Measurements from ENCODE around the gene TRMU. TPM values are rescaled to one million over a fixed set of nuclear protein-coding genes. Genes with fewer than 3 reads are reported as not detected.

Gene TRMU
- polyA plus RNA-seq, 1 experiment = 23.7 TPM

- H3K27ac ChIP-seq (ENCODE audit: low read depth, low read length) = no peak overlapping the region
- H3K27me3 ChIP-seq (ENCODE audit: control insufficient read depth, insufficient read depth, low read length) = no peaks in the 10 kb centered on the region
- POLR2A ChIA-PET = no interaction called here
- H3K9me3 ChIP-seq (ENCODE audit: control insufficient read depth, insufficient read depth, low read length) = no peaks in the 10 kb centered on the region
- no peak for DNase-seq (ENCODE audit: low read depth, low spot score)
- TF ChIP-seq, protein P1, sequence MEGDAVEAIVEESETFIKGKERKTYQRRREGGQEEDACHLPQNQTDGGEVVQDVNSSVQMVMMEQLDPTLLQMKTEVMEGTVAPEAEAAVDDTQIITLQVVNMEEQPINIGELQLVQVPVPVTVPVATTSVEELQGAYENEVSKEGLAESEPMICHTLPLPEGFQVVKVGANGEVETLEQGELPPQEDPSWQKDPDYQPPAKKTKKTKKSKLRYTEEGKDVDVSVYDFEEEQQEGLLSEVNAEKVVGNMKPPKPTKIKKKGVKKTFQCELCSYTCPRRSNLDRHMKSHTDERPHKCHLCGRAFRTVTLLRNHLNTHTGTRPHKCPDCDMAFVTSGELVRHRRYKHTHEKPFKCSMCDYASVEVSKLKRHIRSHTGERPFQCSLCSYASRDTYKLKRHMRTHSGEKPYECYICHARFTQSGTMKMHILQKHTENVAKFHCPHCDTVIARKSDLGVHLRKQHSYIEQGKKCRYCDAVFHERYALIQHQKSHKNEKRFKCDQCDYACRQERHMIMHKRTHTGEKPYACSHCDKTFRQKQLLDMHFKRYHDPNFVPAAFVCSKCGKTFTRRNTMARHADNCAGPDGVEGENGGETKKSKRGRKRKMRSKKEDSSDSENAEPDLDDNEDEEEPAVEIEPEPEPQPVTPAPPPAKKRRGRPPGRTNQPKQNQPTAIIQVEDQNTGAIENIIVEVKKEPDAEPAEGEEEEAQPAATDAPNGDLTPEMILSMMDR (IDR thresholded peaks at IDR 0.05; ENCODE audit: low read depth, low read length) = no peak
- H3K4me3 ChIP-seq (ENCODE audit: low read depth, low read length) = no peak overlapping the region
- CTCF ChIA-PET = no interaction called here
Observed at GRCh38 chr22:46347646-46348045, 12.1 kb downstream of the TRMU start.

DNA sequence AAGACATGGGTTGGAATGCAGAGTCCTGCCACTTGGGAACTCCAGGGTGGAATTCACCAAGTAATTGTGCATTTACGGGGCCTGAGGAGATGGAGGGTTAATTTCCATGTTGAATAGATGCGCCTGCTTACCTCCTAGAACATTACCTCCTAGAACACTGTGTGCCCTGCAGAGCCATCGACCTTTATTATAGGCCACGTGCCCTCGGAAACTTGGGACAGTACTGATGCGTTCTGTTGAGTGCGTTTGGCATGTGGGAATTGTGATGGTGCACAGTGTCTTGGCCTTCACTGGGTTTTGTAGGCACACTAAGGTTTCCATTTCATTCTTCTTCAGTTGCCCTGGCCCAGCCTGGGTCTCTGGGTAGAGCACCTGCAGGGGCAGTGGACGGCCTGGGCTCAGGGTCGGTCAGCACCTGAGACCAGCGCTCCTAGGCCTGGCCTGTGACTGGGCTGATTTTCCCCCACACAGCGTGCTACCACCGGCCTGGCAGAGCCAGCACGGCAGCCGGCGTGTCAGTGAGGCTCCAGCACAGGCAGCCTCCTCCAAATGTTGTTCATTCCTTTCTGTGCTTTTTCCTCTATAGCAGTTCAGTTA, 12.7 kb downstream of the TRMU start:
- POLR2A ChIA-PET = no interaction called here
- Histone ChIP-seq H3K27me3 (ENCODE audit: control insufficient read depth, insufficient read depth, low read length) (no peaks in the 10 kb centered on the region), H3K4me3 (ENCODE audit: low read depth, low read length) (no peak overlapping the region), H3K27ac (ENCODE audit: low read depth, low read length) (no peak overlapping the region), H3K9me3 (ENCODE audit: control insufficient read depth, insufficient read depth, low read length) (no peaks in the 10 kb centered on the region)
- CTCF ChIA-PET = no interaction called here
- no peak for DNase-seq (ENCODE audit: low read depth, low spot score)
- TF ChIP-seq, protein P1 (IDR thresholded peaks at IDR 0.05; ENCODE audit: low read depth, low read length) = no peak

DNA sequence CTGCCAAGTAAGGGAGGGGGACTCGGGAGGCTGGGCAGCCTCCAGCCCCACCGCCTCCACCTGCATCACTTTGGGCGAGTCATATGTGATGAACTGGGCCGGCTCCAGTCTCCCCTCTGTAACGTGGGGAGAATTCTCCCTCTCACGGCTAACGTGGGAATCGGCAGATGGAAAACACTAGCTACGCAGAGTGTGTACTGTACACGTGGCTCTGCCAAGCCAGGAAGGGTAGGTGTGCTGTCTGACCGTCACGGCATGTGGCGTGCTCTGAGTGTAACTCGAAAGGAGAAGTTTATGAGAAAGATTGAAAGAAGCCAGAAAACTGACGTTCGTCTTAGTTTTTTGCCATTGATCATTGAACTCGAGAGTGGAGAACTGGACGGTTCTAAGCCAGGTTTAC, 13.7 kb downstream of the TRMU start:
- H3K4me3 ChIP-seq (ENCODE audit: low read depth, low read length) = no peak overlapping the region
- ChIA-PET POLR2A (no interaction called here), CTCF (no interaction called here)
- H3K9me3 ChIP-seq (ENCODE audit: control insufficient read depth, insufficient read depth, low read length) = no peaks in the 10 kb centered on the region
- TF ChIP-seq, protein P1 (IDR thresholded peaks at IDR 0.05; ENCODE audit: low read depth, low read length) = no peak
- no peaks in the 10 kb centered on the region for H3K27me3 ChIP-seq (ENCODE audit: control insufficient read depth, insufficient read depth, low read length)
- H3K27ac ChIP-seq (ENCODE audit: low read depth, low read length) = no peak overlapping the region
- DNase-seq (ENCODE audit: low read depth, low spot score) = no peak

- H3K9me3 ChIP-seq (ENCODE audit: control insufficient read depth, insufficient read depth, low read length) = no peaks in the 10 kb centered on the region
- H3K27ac ChIP-seq (ENCODE audit: low read depth, low read length) = no peak overlapping the region
- H3K4me3 ChIP-seq (ENCODE audit: low read depth, low read length) = no peak overlapping the region
- TF ChIP-seq, protein P1 (IDR thresholded peaks at IDR 0.05; ENCODE audit: low read depth, low read length) = no peak
- ChIA-PET CTCF (no interaction called here), POLR2A (no interaction called here)
- DNase-seq (ENCODE audit: low read depth, low spot score) = no peak
- H3K27me3 ChIP-seq (ENCODE audit: control insufficient read depth, insufficient read depth, low read length) = no peaks in the 10 kb centered on the region
Observed at GRCh38 chr22:46349681-46350080, 14.2 kb downstream of the TRMU start.

- POLR2A ChIA-PET = no interaction called here
Observed at GRCh38 chr22:46350121-46350520, 14.6 kb downstream of the TRMU start.

More at GRCh38 chr22:46350121-46350520, 14.6 kb downstream of the TRMU start:
- H3K4me3 ChIP-seq (ENCODE audit: low read depth, low read length) = no peak overlapping the region
- TF ChIP-seq, protein P1 (IDR thresholded peaks at IDR 0.05; ENCODE audit: low read depth, low read length) = no peak
- no peak for DNase-seq (ENCODE audit: low read depth, low spot score)
- CTCF ChIA-PET = no interaction called here
- H3K9me3 ChIP-seq (ENCODE audit: control insufficient read depth, insufficient read depth, low read length) = no peaks in the 10 kb centered on the region
- H3K27me3 ChIP-seq (ENCODE audit: control insufficient read depth, insufficient read depth, low read length) = no peaks in the 10 kb centered on the region
- no peak overlapping the region for H3K27ac ChIP-seq (ENCODE audit: low read depth, low read length)

Measured in AG04450 (cell line).